ENCODE measurements around the gene XRCC3. TPM values are rescaled to one million over a fixed set of nuclear protein-coding genes. Genes with fewer than 3 reads are reported as not detected.

Gene XRCC3
- total and polyA plus RNA-seq, 2 donors (not counting 3 experiments of a cell fraction or from before 2014, with no cell fraction given), result 13.6 to 27.2 TPM

GRCh38 chr14:103656031-103656755 lies 59.1 kb downstream of the XRCC3 start:
- CTCF ChIA-PET, result interaction anchor here (1.4 kb wide), 1 partner anchor 21 kb away, joined by 3 read pairs; no protein-coding TSS in a partner anchor

More at GRCh38 chr14:103656031-103656755, 59.1 kb downstream of the XRCC3 start:
- no peak overlapping the region for H3K4me2 ChIP-seq (ENCODE audit: insufficient read depth, low read length)
- intact Hi-C loops (cut with micrococcal nuclease), result no loop called here
- FAIRE-seq (no peak), DNase-seq (ENCODE audit: low read depth, low spot score) (no peak)
- no peak overlapping the region for H2AFZ ChIP-seq (ENCODE audit: low read depth, low read length)
- H3K4me1 ChIP-seq (ENCODE audit: control insufficient read depth, extremely low read depth, insufficient read depth, low read length), result no peaks in the 10 kb centered on the region
- H3K79me2 ChIP-seq (ENCODE audit: control insufficient read depth, insufficient read depth, low read length), result peaks cover 61% of the 10 kb centered on the region
- H3K9me3 ChIP-seq (replicated peaks; ENCODE audit: control insufficient read depth, insufficient read depth, low read length), result no peaks in the 10 kb centered on the region
- POLR2A ChIA-PET, result no interaction called here
- H4K20me1 ChIP-seq (replicated peaks; ENCODE audit: control insufficient read depth, extremely low read depth, insufficient read depth, low read length), result peaks cover 4% of the 10 kb centered on the region
- no peaks in the 10 kb centered on the region for H3K27me3 ChIP-seq (ENCODE audit: control insufficient read depth in 2 of 2, insufficient read depth in 2 of 2, low read length in 2 of 2)
- no peak overlapping the region for H3K4me3 ChIP-seq (replicated peaks in 1 of 3; ENCODE audit: insufficient read depth in 1 of 3, low read depth in 1 of 3, low read length in 3 of 3)
- peaks cover 13 to 28% of the 10 kb centered on the region in 2 experiments for H3K36me3 ChIP-seq (ENCODE audit: control insufficient read depth in 2 of 2, extremely low read depth in 1 of 2, insufficient read depth in 2 of 2, low read length in 2 of 2)
- dilution Hi-C loops (cut with MboI; ENCODE audit: extremely low pct_ligation_motif_present, low sequenced_read_pairs), result no loop called here
- H3K9ac ChIP-seq (replicated peaks; ENCODE audit: extremely low read depth, insufficient read depth, low read length), result no peak overlapping the region
- BruUV-seq (replicated peaks), result no TSS peak
- TF ChIP-seq EZH2 (IDR thresholded peaks at IDR 0.05; ENCODE audit: borderline replicate concordance, low read depth, low read length, severe bottlenecking) (no peak), FOS (IDR thresholded peaks at IDR 0.05; ENCODE audit: borderline replicate concordance, insufficient read depth, low read length) (no peak), CTCF (IDR thresholded peaks at IDR 0.05; ENCODE audit: extremely low read depth in 1 of 2, insufficient read depth in 1 of 2, low read depth in 1 of 2, low read length in 2 of 2) (no peak), JUN (IDR thresholded peaks at IDR 0.05; ENCODE audit: borderline replicate concordance, insufficient read depth, insufficient read length, low read depth) (no peak), POLR2A (IDR thresholded peaks at IDR 0.05; ENCODE audit: low read depth, low read length) (no peak), MYC (IDR thresholded peaks at IDR 0.05; ENCODE audit: low read depth, low read length) (no peak), GATA2 (IDR thresholded peaks at IDR 0.05; ENCODE audit: insufficient read depth, insufficient read length, low read depth, low read length) (no peak), MAX (IDR thresholded peaks at IDR 0.05; ENCODE audit: insufficient read depth, insufficient read length) (no peak), POLR2AphosphoS5 (IDR thresholded peaks at IDR 0.05; ENCODE audit: insufficient read depth, low read depth, low read length) (no peak)
- H3K9me1 ChIP-seq (replicated peaks; ENCODE audit: control insufficient read depth, extremely low read depth, insufficient read depth, low read length), result no peaks in the 10 kb centered on the region
- H3K27ac ChIP-seq (ENCODE audit: insufficient read depth, low read depth, low read length), result no peak overlapping the region

Measured in endothelial cell of umbilical vein (primary cell).